Spleen (tissue), 7 donors: ENCODE results near the gene NRXN3.

Source experiments
- CTCF ChIP-seq, 11 experiments: fragments of 200-600 bp in 7 of 11; fragments of 450-650 bp in 4 of 11; sonication (generic) in 4 of 11; IDR thresholded peaks in 8 of 11; conservative IDR thresholded peaks in 3 of 11; 1 replicate in 7 of 11; 2 replicates in 4 of 11; pipeline versions ENCODE4 v1.4.0 to v1.8.0; 2016 to 2021; ENCODE audit warnings: antibody characterized with exemption in 11 of 11, inconsistent platforms in 4 of 11, mild to moderate bottlenecking in 1 of 11
- POLR2AphosphoS5 ChIP-seq, 3 donors: sonication (generic); formaldehyde crosslinking; IDR thresholded peaks; one replicate each; pipeline ENCODE4 v1.5.1; 2017; ENCODE audit warnings: antibody characterized with exemption in 3 of 3
- donor health status: DM: no; HTN: no; CAD: no; lungs with moderate emphysema.
- donor health status: DM: no; HTN: no; CAD: no.
- donor health status: DM: no; HTN: no; CAD: no.

GRCh38 chr14:79580906-79581305 is 1410.7 kb downstream of the NRXN3 start:
- TF ChIP-seq CTCF (IDR thresholded peaks at IDR 0.05 in 8 of 11, conservative IDR thresholded peaks at IDR 0.05 in 3 of 11) (no peak), POLR2AphosphoS5 (IDR thresholded peaks at IDR 0.05) (no peak)
